ENCODE results near the gene NOX3. TPM values are rescaled to one million over a fixed set of nuclear protein-coding genes. Genes with fewer than 3 reads are reported as not detected.

Gene NOX3
- total and polyA plus RNA-seq, 10 of the 15 experiments (the other 5 are each of a cell fraction or from before 2014, with no cell fraction given), result not detected

GRCh38 chr6:155399745-155400653 lies 55.6 kb downstream of the NOX3 start (continued):
- TF ChIP-seq EP300 (IDR thresholded peaks at IDR 0.05; ENCODE audit: borderline replicate concordance in 1 of 2, control insufficient read depth in 1 of 2, low read depth in 2 of 2, low read length in 2 of 2) (no peak), ZBED1 (IDR thresholded peaks at IDR 0.05; ENCODE audit: borderline replicate concordance) (no peak), SMARCA5 (IDR thresholded peaks at IDR 0.05) (no peak), ATF3 (IDR thresholded peaks at IDR 0.05; ENCODE audit: borderline replicate concordance, extremely low read depth, low read depth, low read length) (no peak), SRF (IDR thresholded peaks at IDR 0.05; ENCODE audit: low read depth in 2 of 2, low read length in 2 of 2) (no peak), USF1 (IDR thresholded peaks at IDR 0.05; ENCODE audit: borderline replicate concordance, extremely low read length, insufficient read depth, low read depth, low read length) (no peak), IRF5 (IDR thresholded peaks at IDR 0.05; ENCODE audit: borderline replicate concordance) (no peak), RFX5 (IDR thresholded peaks at IDR 0.05; ENCODE audit: low read depth, low read length) (no peak)
